ENCODE results near the gene CWC25. TPM values are rescaled to one million over a fixed set of nuclear protein-coding genes. Genes with fewer than 3 reads are reported as not detected.

CWC25 gene
- total RNA-seq, 2 donors from 2014 or later = 9.0 to 9.5 TPM

DNA sequence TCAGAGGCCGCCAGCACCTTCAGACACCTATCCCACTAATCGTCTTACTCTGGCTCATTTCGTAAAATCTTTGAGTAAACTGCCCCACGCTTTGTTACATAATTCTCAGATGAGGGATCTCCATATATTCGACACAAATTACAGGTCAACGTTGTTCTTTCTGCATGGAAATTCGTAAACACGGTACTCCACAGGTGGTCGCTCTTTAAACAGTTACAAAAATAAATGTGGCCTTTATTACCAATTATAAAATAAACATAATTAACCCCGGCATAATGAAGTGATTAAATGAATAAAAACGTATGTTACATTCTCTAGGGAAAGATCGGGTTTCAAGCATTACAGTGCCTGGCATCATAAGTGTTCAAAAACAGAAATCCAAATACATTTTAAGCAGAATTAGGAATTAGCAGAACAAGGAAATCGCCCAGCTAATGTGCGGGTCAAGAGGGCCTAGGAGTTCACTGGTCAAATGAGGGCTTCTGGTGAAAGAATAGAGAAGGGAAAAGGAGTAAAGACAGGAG, 24.8 kb downstream of the CWC25 start:
- DNase-seq (ENCODE audit: low spot score) = no peak
- Histone ChIP-seq H3K27ac (peak overlapping the region; percentile 99 to 100), H3K9me3 (no peaks in the 10 kb centered on the region), H3K4me3 (peak overlapping the region; percentile 76 to 92), H3K4me1 (peaks cover 0 to 30% of the 10 kb centered on the region in 2 donors), H3K27me3 (no peaks in the 10 kb centered on the region), H3K36me3 (peaks cover 40% of the 10 kb centered on the region)
- TF ChIP-seq, protein P1, sequence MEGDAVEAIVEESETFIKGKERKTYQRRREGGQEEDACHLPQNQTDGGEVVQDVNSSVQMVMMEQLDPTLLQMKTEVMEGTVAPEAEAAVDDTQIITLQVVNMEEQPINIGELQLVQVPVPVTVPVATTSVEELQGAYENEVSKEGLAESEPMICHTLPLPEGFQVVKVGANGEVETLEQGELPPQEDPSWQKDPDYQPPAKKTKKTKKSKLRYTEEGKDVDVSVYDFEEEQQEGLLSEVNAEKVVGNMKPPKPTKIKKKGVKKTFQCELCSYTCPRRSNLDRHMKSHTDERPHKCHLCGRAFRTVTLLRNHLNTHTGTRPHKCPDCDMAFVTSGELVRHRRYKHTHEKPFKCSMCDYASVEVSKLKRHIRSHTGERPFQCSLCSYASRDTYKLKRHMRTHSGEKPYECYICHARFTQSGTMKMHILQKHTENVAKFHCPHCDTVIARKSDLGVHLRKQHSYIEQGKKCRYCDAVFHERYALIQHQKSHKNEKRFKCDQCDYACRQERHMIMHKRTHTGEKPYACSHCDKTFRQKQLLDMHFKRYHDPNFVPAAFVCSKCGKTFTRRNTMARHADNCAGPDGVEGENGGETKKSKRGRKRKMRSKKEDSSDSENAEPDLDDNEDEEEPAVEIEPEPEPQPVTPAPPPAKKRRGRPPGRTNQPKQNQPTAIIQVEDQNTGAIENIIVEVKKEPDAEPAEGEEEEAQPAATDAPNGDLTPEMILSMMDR (IDR thresholded peaks at IDR 0.05) = no peak

DNA sequence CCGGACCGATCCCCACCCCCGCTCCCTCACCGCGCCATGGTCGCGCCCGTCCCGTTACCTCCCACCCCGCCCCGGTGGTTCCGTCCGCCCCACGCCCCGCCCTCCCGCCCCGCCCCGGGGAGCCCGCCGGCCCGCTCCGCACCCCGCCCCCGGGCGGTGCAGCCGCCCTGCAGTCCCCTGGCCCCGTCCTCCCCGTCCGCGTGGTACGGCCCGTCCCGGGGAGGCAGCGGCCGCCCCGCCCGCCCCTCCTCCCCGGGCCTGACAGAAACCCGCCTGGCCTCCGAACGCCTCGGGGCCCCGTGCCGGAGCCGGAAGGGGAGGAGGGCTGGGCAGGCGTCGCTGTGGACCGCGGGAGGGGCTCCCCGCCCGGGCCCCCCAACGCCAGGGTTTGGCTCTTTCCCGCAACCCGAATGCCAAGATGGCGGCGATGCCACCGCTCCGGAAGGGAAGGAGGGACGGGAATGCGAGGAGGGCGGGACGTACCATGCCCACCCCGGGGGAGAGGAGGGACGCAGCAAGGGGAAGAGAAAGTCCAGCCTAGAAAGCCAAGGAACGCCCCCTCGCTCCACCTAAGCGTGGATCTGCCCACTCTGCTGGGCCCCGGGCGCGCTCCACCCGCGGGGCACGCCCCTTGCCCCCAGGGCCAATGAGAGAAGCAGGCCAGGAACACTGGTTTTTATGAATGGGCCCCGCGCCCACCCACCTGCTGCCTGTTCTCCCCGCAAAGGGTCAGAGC, 25.5 kb downstream of the CWC25 start, which contains the start of gene PIP4K2B:
Gene PIP4K2B, minus strand, starts transcription at position 56 of the 736 bp plus-strand sequence. CDS start 132 bp downstream, outside the sequence.
- peak; percentile 94 for DNase-seq (ENCODE audit: low spot score)
- H3K36me3 ChIP-seq = peaks cover 34% of the 10 kb centered on the region
- TF ChIP-seq, protein P1 (IDR thresholded peaks at IDR 0.05) = no peak
- H3K9me3 ChIP-seq = no peaks in the 10 kb centered on the region
- H3K4me1 ChIP-seq = peaks cover 0 to 30% of the 10 kb centered on the region in 2 donors
- H3K27ac ChIP-seq = peak within 1 kb of the TSS; percentile 99 to 100
- peak within 1 kb of the TSS; percentile 76 to 92 for H3K4me3 ChIP-seq
- H3K27me3 ChIP-seq = no peaks in the 10 kb centered on the region

DNA sequence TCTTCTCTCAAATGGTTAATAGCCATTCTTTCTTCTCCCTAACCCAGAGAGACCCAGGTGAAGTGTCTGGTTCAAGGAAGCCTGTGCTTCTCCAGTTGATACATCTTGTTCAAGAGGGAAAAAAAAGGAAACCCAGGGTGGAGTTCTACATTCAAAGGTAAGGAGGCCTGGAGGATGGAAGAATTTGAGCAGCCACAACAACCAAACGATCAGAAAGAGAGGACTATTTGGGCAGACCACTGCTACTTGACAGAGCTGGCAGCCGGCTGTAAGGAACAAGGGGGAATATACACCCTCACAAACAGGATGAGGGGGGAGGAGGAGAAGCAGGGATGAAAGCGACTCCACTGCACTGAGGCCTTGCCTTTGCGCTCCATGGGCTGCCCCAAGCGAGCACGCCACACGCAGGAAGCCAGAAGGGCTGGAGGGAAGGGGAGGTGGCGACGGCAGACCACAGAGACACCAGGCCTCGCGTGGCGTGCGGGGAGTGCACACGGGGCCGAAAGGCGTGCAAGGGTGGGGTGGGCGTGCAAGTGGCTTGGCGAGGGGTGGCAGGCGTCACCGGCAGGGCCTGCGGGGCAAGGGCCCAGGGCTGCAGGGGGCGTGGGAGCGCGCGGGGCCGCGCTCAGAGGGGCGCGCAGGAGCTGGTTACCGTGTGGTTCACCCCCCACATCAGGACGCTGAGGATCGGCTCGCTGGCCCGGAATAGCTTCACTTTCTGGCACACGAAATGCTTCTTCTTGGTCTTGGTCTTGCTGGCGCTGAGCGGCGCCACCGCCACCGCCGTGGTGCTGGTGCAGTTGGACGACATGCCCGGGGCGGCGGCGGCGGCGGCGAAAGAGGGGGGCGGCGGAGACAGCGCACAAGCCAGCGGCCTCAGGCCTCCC, 26.3 kb downstream of the CWC25 start:
- DNase-seq (ENCODE audit: low spot score) = peak; percentile 58
- peaks cover 0 to 30% of the 10 kb centered on the region in 2 donors for H3K4me1 ChIP-seq

DNA sequence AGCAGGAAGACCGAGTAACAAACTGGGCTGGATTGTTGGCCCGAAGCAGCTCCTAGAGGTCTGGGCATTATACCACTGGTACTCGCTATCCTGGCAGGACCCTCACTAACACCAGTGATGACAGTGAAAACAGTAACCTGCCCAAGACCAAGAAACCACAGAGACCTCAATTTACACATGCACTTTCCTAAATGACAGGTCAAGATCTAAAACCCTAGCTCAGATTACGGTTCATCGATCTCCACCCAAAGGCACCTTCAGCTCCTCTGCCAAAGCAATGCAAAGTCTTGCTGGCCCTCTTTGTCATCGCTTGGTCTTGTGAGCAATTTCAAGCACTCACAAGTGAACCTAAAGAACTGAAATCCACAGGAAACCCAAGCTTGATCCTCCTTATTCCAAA, 27.3 kb downstream of the CWC25 start:
- TF ChIP-seq, protein P1 (IDR thresholded peaks at IDR 0.05) = no peak
- Histone ChIP-seq H3K27ac (peak overlapping the region; percentile 99 to 100), H3K27me3 (no peaks in the 10 kb centered on the region), H3K4me1 (peaks cover 0 to 30% of the 10 kb centered on the region in 2 donors), H3K36me3 (peaks cover 19% of the 10 kb centered on the region), H3K4me3 (peak overlapping the region in 1 of 2 donors; percentile 92), H3K9me3 (no peaks in the 10 kb centered on the region)
- no peak for DNase-seq (ENCODE audit: low spot score)

More for the DNA sequence above, 26.3 kb downstream of the CWC25 start:
- peak overlapping the region; percentile 99 to 100 for H3K27ac ChIP-seq
- TF ChIP-seq, protein P1 (IDR thresholded peaks at IDR 0.05) = no peak
- H3K36me3 ChIP-seq = peaks cover 27% of the 10 kb centered on the region
- H3K4me3 ChIP-seq = peak overlapping the region; percentile 76 to 92
- no peaks in the 10 kb centered on the region for H3K27me3 ChIP-seq
- H3K9me3 ChIP-seq = no peaks in the 10 kb centered on the region

DNA sequence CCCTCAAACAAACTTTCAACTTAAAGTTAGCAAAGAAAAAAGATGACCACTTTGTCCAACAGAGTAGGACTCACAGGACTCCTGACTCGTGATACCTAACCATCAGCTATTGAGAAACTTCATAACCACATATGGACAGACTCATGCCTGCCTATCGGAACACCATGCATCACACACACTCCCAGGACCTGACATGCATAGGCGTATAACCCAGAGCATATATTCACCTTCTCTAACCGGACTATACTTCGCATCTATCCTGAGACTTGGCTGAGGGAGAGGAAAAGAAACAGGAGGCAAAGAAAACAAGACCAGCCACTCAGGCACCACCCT, 28.0 kb downstream of the CWC25 start:
- H3K27ac ChIP-seq = peak overlapping the region; percentile 99 to 100
- no peaks in the 10 kb centered on the region for H3K9me3 ChIP-seq
- H3K4me3 ChIP-seq = peak overlapping the region in 1 of 2 donors; percentile 92
- peaks cover 12% of the 10 kb centered on the region for H3K36me3 ChIP-seq
- peaks cover 0 to 30% of the 10 kb centered on the region in 2 donors for H3K4me1 ChIP-seq
- no peak for DNase-seq (ENCODE audit: low spot score)
- TF ChIP-seq, protein P1 (IDR thresholded peaks at IDR 0.05) = no peak
- no peaks in the 10 kb centered on the region for H3K27me3 ChIP-seq
